Ishikawa (cell line): Measurements from ENCODE around the gene TTN.

Source experiments
- CEBPB ChIP-seq: IDR thresholded peaks from 2 replicates; pipeline ENCODE4 v1.6.1; 2012
- CREB1 ChIP-seq: IDR thresholded peaks from 2 replicates; pipeline ENCODE4 v1.6.1; 2012; ENCODE audit warnings: low read depth
- EGR1 ChIP-seq: IDR thresholded peaks from 2 replicates; pipeline ENCODE4 v1.6.1; 2012
- EP300 ChIP-seq: IDR thresholded peaks from 2 replicates; pipeline ENCODE4 v1.6.1; 2012; ENCODE audit warnings: borderline replicate concordance
- FOXM1 ChIP-seq: IDR thresholded peaks from 2 replicates; pipeline ENCODE4 v1.6.1; 2012; ENCODE audit warnings: low read depth, borderline replicate concordance
- MAX ChIP-seq: IDR thresholded peaks from 2 replicates; pipeline ENCODE4 v1.6.1; 2012
- NFIC ChIP-seq: IDR thresholded peaks from 2 replicates; pipeline ENCODE4 v1.6.1; 2012
- RAD21 ChIP-seq: IDR thresholded peaks from 2 replicates; pipeline ENCODE4 v1.6.1; 2012; ENCODE audit warnings: low read depth
- REST ChIP-seq: IDR thresholded peaks from 2 replicates; pipeline ENCODE4 v1.6.1; 2012; ENCODE audit warnings: low read depth, mild to moderate bottlenecking
- TAF1 ChIP-seq: IDR thresholded peaks from 2 replicates; pipeline ENCODE4 v1.6.1; 2012; ENCODE audit warnings: low read depth, mild to moderate bottlenecking
- TCF12 ChIP-seq: IDR thresholded peaks from 2 replicates; pipeline ENCODE4 v1.6.1; 2012; ENCODE audit warnings: low read depth
- TEAD4 ChIP-seq: IDR thresholded peaks from 2 replicates; pipeline ENCODE4 v1.6.1; 2012
- USF1 ChIP-seq: IDR thresholded peaks from 2 replicates; pipeline ENCODE4 v1.6.1; 2012
- YY1 ChIP-seq: IDR thresholded peaks from 2 replicates; pipeline ENCODE4 v1.6.1; 2012; ENCODE audit warnings: low read depth
- ZBTB7A ChIP-seq: IDR thresholded peaks from 2 replicates; pipeline ENCODE4 v1.6.1; 2012; ENCODE audit warnings: low read depth

Gene TTN

GRCh38 chr2:178478439-178479274, 328.6 kb downstream of the TTN start, which contains the start of gene FKBP7:
TSS of gene FKBP7 (minus strand) at chr2:178478600. CDS start at chr2:178478499, 101 bp downstream.
- no peak for TF ChIP-seq NFIC
- TF ChIP-seq ZBTB7A = no peak
- TF ChIP-seq REST = no peak
- no peak for TF ChIP-seq USF1
- no peak for TF ChIP-seq FOXM1
- TF ChIP-seq MAX = peak; percentile 94
- peak; percentile 61 for TF ChIP-seq TAF1
- no peak; the same call in 1 of the 2 replicates for TF ChIP-seq TEAD4
- TF ChIP-seq TCF12 = 0 out of 2 replicates have a peak, but pooled peaks have one; percentile 46
- TF ChIP-seq YY1 = no peak
- TF ChIP-seq CEBPB = no peak
- peak; percentile 80 for TF ChIP-seq CREB1
- no peak for TF ChIP-seq EP300
- peak; percentile 61 for TF ChIP-seq RAD21
- no peak for TF ChIP-seq EGR1

GRCh38 chr2:178478130-178478438, 329.1 kb downstream of the TTN start:
- TF ChIP-seq TAF1 (no peak), TEAD4 (no peak), EGR1 (no peak), YY1 (no peak), USF1 (no peak), REST (no peak), TCF12 (no peak), NFIC (no peak)

GRCh38 chr2:178477443-178478129, 329.6 kb downstream of the TTN start:
- no peak for TF ChIP-seq REST
- no peak for TF ChIP-seq CEBPB
- no peak for TF ChIP-seq TAF1
- no peak for TF ChIP-seq ZBTB7A

GRCh38 chr2:178476477-178476876, 330.7 kb downstream of the TTN start:
- no peak for TF ChIP-seq MAX
- no peak for TF ChIP-seq TCF12
- TF ChIP-seq REST = no peak
- TF ChIP-seq EP300 = no peak
- no peak for TF ChIP-seq ZBTB7A
- TF ChIP-seq FOXM1 = no peak
- no peak for TF ChIP-seq EGR1
- no peak for TF ChIP-seq CREB1
- no peak for TF ChIP-seq YY1
- no peak for TF ChIP-seq CEBPB
- no peak for TF ChIP-seq USF1
- TF ChIP-seq TEAD4 = no peak
